NCI-H2029 treated with DMSO at 0.1 percent for 48 hours (cell line): ENCODE measurements around the gene TRPC1.
A peak's percentile ranks its signal among the peaks of the same experiment; 100 is the strongest.
"Not testable (repeated sequence)": the region's sequence is repeated elsewhere in the genome, so short reads cannot be mapped to it uniquely, and the experiment has no call there.

Experiments
- DNase-seq: peaks from one replicate; lab custom pipeline; 2025; lab: John Stamatoyannopoulos, UW

The TRPC1 gene

GRCh38 chr3:142723968-142724681 is at the start of gene TRPC1:
Gene TRPC1 (plus strand): TSS chr3:142724034. CDS start chr3:142724560, 526 bp downstream.
- peak; percentile 83 for DNase-seq

- DNase-seq: no peak
These were observed 47.7 kb upstream of the TRPC1 start for GRCh38 chr3:142676151-142676550.

- DNase-seq: no peak
These were observed 43.1 kb upstream of the TRPC1 start for GRCh38 chr3:142680710-142681109.

- no peak for DNase-seq
These were observed 33.2 kb upstream of the TRPC1 start for GRCh38 chr3:142690613-142691012.

GRCh38 chr3:142691527-142691926 is 32.3 kb upstream of the TRPC1 start:
- DNase-seq: no peak

GRCh38 chr3:142693136-142693853 is 30.5 kb upstream of the TRPC1 start:
- DNase-seq: no peak

GRCh38 chr3:142694225-142694624 is 29.6 kb upstream of the TRPC1 start:
- no peak for DNase-seq

GRCh38 chr3:142705198-142705597 is 18.6 kb upstream of the TRPC1 start:
- DNase-seq: no peak

GRCh38 chr3:142706321-142707127 is 17.3 kb upstream of the TRPC1 start:
- DNase-seq: no peak

GRCh38 chr3:142709207-142709606 is 14.6 kb upstream of the TRPC1 start:
- DNase-seq: no peak

- DNase-seq: not testable (repeated sequence)
These were observed 9.0 kb upstream of the TRPC1 start for GRCh38 chr3:142714882-142715281.

- DNase-seq: no peak
These were observed 7.7 kb upstream of the TRPC1 start for GRCh38 chr3:142716102-142716501.

GRCh38 chr3:142723665-142723967 is 218 bp upstream of the TRPC1 start:
- DNase-seq: peak; percentile 83

GRCh38 chr3:142724682-142725356 is 985 bp downstream of the TRPC1 start:
- DNase-seq: no peak

- DNase-seq: no peak
These were observed 1.5 kb downstream of the TRPC1 start for GRCh38 chr3:142725357-142725739.

GRCh38 chr3:142726017-142726416 is 2.2 kb downstream of the TRPC1 start:
- DNase-seq: no peak

- no peak for DNase-seq
These were observed 8.2 kb downstream of the TRPC1 start for GRCh38 chr3:142732066-142732465.

GRCh38 chr3:142734834-142735233 is 11.0 kb downstream of the TRPC1 start:
- no peak for DNase-seq

GRCh38 chr3:142735462-142735861 is 11.6 kb downstream of the TRPC1 start:
- DNase-seq: no peak

- no peak for DNase-seq
These were observed 14.6 kb downstream of the TRPC1 start for GRCh38 chr3:142738396-142738795.

GRCh38 chr3:142746646-142747045 is 22.8 kb downstream of the TRPC1 start:
- DNase-seq: no peak

GRCh38 chr3:142750531-142750930 is 26.7 kb downstream of the TRPC1 start:
- not testable (repeated sequence) for DNase-seq
